A549 (cell line): ENCODE measurements around the gene ARHGAP26.

Source experiments
- CBX8 ChIP-seq: fragments of 200-600 bp; sonication (generic); IDR thresholded peaks from 2 replicates; pipeline ENCODE4 v1.6.1; 2016
- CEBPB ChIP-seq, 2 experiments: fragments of >200 bp in 1 of 2; sonication (Bioruptor Twin) in 1 of 2; formaldehyde crosslinking in 1 of 2; IDR thresholded peaks; 2 replicates each; pipeline ENCODE4 v1.6.1; 2012 to 2016
- CTCF ChIP-seq: fragments of >200 bp; sonication (Bioruptor Twin); formaldehyde crosslinking; IDR thresholded peaks from 3 replicates; pipeline ENCODE4 v1.5.1; 2016
- FOSB ChIP-seq: fragments of 250-450 bp; sonication (Bioruptor Pico); IDR thresholded peaks from 2 replicates; pipeline ENCODE4 v1.5.0; 2020; ENCODE audit warnings: mild to moderate bottlenecking, moderate library complexity
- POLR2A ChIP-seq: IDR thresholded peaks from 2 replicates; pipeline ENCODE4 v1.6.1; 2012; ENCODE audit warnings: mild to moderate bottlenecking, low read length
- RFX5 ChIP-seq: fragments of 450-650 bp; IDR thresholded peaks from 2 replicates; pipeline ENCODE4 v1.7.1; 2014; ENCODE audit warnings: antibody characterized with exemption, mild to moderate bottlenecking, moderate library complexity
- SMC3 ChIP-seq: fragments of >200 bp; sonication (Bioruptor Twin); formaldehyde crosslinking; IDR thresholded peaks from 3 replicates; pipeline ENCODE4 v1.6.1; 2018; ENCODE audit warnings: inconsistent platforms
- TF ChIP-seq, protein P1 (sequence below): IDR thresholded peaks from 2 replicates; pipeline ENCODE4 v1.6.1; 2012
- TF ChIP-seq, protein P2 (sequence below): fragments of 200-600 bp; sonication (generic); IDR thresholded peaks from 2 replicates; pipeline ENCODE4 v1.6.1; 2016; ENCODE audit warnings: antibody characterized with exemption, mild to moderate bottlenecking, moderate library complexity

GRCh38 chr5:142722146-142722545, 48.0 kb upstream of the ARHGAP26 start:
- no peak for TF ChIP-seq CEBPB (IDR thresholded peaks at IDR 0.05)
- TF ChIP-seq CTCF: no peak
- TF ChIP-seq POLR2A: no peak
- TF ChIP-seq, protein P1, sequence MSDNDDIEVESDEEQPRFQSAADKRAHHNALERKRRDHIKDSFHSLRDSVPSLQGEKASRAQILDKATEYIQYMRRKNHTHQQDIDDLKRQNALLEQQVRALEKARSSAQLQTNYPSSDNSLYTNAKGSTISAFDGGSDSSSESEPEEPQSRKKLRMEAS: no peak
- TF ChIP-seq RFX5: no peak
- TF ChIP-seq, protein P2, sequence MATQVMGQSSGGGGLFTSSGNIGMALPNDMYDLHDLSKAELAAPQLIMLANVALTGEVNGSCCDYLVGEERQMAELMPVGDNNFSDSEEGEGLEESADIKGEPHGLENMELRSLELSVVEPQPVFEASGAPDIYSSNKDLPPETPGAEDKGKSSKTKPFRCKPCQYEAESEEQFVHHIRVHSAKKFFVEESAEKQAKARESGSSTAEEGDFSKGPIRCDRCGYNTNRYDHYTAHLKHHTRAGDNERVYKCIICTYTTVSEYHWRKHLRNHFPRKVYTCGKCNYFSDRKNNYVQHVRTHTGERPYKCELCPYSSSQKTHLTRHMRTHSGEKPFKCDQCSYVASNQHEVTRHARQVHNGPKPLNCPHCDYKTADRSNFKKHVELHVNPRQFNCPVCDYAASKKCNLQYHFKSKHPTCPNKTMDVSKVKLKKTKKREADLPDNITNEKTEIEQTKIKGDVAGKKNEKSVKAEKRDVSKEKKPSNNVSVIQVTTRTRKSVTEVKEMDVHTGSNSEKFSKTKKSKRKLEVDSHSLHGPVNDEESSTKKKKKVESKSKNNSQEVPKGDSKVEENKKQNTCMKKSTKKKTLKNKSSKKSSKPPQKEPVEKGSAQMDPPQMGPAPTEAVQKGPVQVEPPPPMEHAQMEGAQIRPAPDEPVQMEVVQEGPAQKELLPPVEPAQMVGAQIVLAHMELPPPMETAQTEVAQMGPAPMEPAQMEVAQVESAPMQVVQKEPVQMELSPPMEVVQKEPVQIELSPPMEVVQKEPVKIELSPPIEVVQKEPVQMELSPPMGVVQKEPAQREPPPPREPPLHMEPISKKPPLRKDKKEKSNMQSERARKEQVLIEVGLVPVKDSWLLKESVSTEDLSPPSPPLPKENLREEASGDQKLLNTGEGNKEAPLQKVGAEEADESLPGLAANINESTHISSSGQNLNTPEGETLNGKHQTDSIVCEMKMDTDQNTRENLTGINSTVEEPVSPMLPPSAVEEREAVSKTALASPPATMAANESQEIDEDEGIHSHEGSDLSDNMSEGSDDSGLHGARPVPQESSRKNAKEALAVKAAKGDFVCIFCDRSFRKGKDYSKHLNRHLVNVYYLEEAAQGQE: no peak
- TF ChIP-seq FOSB: no peak
- TF ChIP-seq CBX8: no peak
- no peak for TF ChIP-seq SMC3
